ENCODE results near the gene ARRB2.

GRCh38 chr17:4734857-4735475 lies 24.5 kb downstream of the ARRB2 start:
- TF ChIP-seq, protein P1, sequence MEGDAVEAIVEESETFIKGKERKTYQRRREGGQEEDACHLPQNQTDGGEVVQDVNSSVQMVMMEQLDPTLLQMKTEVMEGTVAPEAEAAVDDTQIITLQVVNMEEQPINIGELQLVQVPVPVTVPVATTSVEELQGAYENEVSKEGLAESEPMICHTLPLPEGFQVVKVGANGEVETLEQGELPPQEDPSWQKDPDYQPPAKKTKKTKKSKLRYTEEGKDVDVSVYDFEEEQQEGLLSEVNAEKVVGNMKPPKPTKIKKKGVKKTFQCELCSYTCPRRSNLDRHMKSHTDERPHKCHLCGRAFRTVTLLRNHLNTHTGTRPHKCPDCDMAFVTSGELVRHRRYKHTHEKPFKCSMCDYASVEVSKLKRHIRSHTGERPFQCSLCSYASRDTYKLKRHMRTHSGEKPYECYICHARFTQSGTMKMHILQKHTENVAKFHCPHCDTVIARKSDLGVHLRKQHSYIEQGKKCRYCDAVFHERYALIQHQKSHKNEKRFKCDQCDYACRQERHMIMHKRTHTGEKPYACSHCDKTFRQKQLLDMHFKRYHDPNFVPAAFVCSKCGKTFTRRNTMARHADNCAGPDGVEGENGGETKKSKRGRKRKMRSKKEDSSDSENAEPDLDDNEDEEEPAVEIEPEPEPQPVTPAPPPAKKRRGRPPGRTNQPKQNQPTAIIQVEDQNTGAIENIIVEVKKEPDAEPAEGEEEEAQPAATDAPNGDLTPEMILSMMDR (IDR thresholded peaks at IDR 0.05; ENCODE audit: low read depth, low read length, missing input control), result no peak
- TF ChIP-seq, protein P2, sequence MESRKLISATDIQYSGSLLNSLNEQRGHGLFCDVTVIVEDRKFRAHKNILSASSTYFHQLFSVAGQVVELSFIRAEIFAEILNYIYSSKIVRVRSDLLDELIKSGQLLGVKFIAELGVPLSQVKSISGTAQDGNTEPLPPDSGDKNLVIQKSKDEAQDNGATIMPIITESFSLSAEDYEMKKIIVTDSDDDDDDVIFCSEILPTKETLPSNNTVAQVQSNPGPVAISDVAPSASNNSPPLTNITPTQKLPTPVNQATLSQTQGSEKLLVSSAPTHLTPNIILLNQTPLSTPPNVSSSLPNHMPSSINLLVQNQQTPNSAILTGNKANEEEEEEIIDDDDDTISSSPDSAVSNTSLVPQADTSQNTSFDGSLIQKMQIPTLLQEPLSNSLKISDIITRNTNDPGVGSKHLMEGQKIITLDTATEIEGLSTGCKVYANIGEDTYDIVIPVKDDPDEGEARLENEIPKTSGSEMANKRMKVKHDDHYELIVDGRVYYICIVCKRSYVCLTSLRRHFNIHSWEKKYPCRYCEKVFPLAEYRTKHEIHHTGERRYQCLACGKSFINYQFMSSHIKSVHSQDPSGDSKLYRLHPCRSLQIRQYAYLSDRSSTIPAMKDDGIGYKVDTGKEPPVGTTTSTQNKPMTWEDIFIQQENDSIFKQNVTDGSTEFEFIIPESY (IDR thresholded peaks at IDR 0.05), result no peak
- TF ChIP-seq YY1 (IDR thresholded peaks at IDR 0.05) (no peak), ATF3 (IDR thresholded peaks at IDR 0.05) (no peak), REST (IDR thresholded peaks at IDR 0.05) (no peak), GABPA (IDR thresholded peaks at IDR 0.05 in 1 of 2, conservative IDR thresholded peaks at IDR 0.05 in 1 of 2) (no peak), NR2F2 (IDR thresholded peaks at IDR 0.05) (no peak)
